Nephron progenitor cell (in vitro differentiated cells): ENCODE data around the gene ERBB4.

Experiments used
- DNase-seq: peaks from one replicate; pipeline ENCODE4 v3.0.0; 2021
- H3K27ac Mint-ChIP-seq: 2 replicates; pipeline ENCODE4 v1.8.0; 2021; ENCODE audit warnings: mild to moderate bottlenecking, moderate library complexity, mixed read lengths
- H3K27me3 Mint-ChIP-seq: 2 replicates; pipeline ENCODE4 v1.8.0; 2021; ENCODE audit warnings: mild to moderate bottlenecking, low read depth, mixed read lengths; ENCODE audit not compliant: poor library complexity
- H3K36me3 Mint-ChIP-seq: 2 replicates; pipeline ENCODE4 v1.8.0; 2021; ENCODE audit warnings: low read depth, mixed read lengths
- H3K4me1 Mint-ChIP-seq: 2 replicates; pipeline ENCODE4 v1.8.0; 2021; ENCODE audit warnings: mixed read lengths
- H3K4me3 Mint-ChIP-seq: 2 replicates; pipeline ENCODE4 v1.8.0; 2021; ENCODE audit warnings: mild to moderate bottlenecking, moderate library complexity, mixed read lengths
- H3K9me3 Mint-ChIP-seq: 2 replicates; pipeline ENCODE4 v1.8.0; 2021; ENCODE audit warnings: mild to moderate bottlenecking, moderate library complexity, mixed read lengths
- CTCF ChIP-seq: fragments of 200-600 bp; sonication (generic); IDR thresholded peaks from 2 replicates; pipeline ENCODE4 v1.5.0; 2021; ENCODE audit warnings: antibody characterized with exemption

The ERBB4 gene

GRCh38 chr2:212295571-212295970 lies 243.0 kb downstream of the ERBB4 start:
- Mint-ChIP-seq H3K36me3 (no peaks in the 10 kb centered on the region), H3K4me3 (no peak overlapping the region), H3K4me1 (no peaks in the 10 kb centered on the region), H3K27me3 (peaks cover 7% of the 10 kb centered on the region), H3K9me3 (no peaks in the 10 kb centered on the region), H3K27ac (no peak overlapping the region)
- DNase-seq: no peak
- TF ChIP-seq CTCF: no peak

DNA sequence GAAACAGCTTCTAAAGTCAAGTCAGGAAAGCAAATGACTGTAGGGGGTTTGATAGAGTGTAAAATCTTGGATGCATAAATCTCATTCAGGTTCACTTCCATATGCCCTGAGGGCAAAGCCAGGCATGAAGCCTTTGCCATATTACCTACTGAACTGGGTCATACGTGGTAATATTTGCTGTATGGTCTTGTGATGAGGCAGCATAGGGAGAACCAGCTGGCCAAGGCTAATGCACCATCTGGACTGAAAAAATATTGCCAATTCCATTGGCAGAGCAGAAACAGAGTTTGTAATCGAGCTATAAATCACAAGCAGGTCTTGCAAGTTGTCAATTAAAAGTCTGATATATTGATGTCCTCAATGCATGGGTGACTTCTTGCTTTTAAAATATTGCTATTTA lies 243.8 kb downstream of the ERBB4 start:
- Mint-ChIP-seq H3K36me3 (no peaks in the 10 kb centered on the region), H3K9me3 (no peaks in the 10 kb centered on the region), H3K27ac (no peak overlapping the region), H3K4me1 (no peaks in the 10 kb centered on the region), H3K27me3 (peaks cover 7% of the 10 kb centered on the region), H3K4me3 (no peak overlapping the region)
- no peak for TF ChIP-seq CTCF
- no peak for DNase-seq

DNA sequence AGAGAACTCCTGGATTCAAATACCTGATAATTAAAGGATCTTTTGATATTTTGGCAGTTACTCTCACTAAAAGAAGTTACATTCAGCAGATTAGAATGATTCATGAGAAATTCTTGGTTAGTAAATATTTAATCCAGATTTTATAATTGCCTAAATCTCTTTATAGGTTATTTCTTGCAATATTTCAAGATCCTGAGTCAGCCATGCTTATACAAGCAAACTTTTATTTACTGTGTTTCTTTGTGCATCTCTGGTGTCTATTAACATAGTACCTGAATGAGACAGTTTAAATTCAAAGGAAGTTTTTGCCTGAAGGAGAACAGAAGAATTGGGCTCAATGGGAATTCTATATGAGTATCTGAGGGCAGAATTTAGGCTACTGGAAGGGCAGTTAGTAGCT lies 249.3 kb downstream of the ERBB4 start:
- Mint-ChIP-seq H3K27ac (no peak overlapping the region), H3K9me3 (no peaks in the 10 kb centered on the region), H3K4me1 (no peaks in the 10 kb centered on the region), H3K36me3 (no peaks in the 10 kb centered on the region), H3K4me3 (no peak overlapping the region), H3K27me3 (no peaks in the 10 kb centered on the region)
- TF ChIP-seq CTCF: no peak
- no peak for DNase-seq

GRCh38 chr2:212288308-212288707 lies 250.3 kb downstream of the ERBB4 start:
- DNase-seq: peak; percentile 6
- Mint-ChIP-seq H3K27ac (no peak overlapping the region), H3K9me3 (no peaks in the 10 kb centered on the region), H3K27me3 (no peaks in the 10 kb centered on the region), H3K4me3 (no peak overlapping the region), H3K4me1 (no peaks in the 10 kb centered on the region), H3K36me3 (no peaks in the 10 kb centered on the region)
- no peak for TF ChIP-seq CTCF

DNA sequence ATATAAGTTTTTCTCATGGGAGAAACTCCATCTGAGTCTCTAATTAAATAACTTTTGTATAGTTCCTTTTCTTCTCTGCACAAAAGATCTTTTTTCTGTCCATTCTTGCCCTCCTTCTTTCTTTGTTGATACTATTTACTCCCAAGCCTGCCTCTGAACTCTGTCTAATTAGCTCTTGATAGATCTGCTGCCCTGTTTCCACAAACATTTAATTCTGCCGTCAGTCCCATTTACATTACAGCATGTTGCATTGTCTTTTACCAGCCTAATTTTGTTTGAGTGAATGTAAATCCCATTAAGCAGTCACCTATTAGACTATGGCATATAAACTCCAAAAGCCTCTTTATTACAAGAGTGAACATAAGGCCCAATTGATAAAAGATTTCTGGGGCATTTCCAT lies 254.4 kb downstream of the ERBB4 start:
- Mint-ChIP-seq H3K4me1 (no peaks in the 10 kb centered on the region), H3K4me3 (no peak overlapping the region), H3K27me3 (no peaks in the 10 kb centered on the region), H3K9me3 (no peaks in the 10 kb centered on the region), H3K27ac (no peak overlapping the region), H3K36me3 (no peaks in the 10 kb centered on the region)
- no peak for TF ChIP-seq CTCF
- DNase-seq: no peak

DNA sequence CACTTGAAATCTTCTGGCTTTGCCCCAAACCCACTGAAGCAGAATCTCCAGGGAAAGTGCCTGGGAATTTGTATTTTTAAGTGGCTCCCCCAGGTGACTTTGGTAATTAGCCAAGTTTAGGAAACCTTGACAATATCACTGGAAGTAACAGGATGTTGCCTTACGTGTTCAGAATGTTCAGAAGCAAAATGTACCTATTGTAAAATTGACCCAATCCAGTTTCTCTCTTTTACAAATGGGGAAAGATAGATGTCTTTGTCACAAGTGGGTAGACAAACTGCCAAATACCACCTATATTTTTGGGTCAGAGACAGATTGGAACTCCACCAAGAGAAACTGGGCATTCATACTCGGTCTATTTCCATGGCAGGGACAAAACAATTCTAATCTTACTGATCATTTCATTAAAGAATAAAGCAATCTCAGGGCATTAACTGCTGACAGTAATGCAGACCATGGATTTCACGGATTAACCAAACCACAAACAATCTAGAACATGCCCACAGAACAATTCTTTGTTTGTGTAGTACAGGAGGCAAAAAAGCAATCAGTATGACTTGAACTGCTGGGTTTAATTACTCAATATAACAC lies 255.8 kb downstream of the ERBB4 start:
- Mint-ChIP-seq H3K4me1 (no peaks in the 10 kb centered on the region), H3K27me3 (no peaks in the 10 kb centered on the region), H3K9me3 (no peaks in the 10 kb centered on the region), H3K36me3 (no peaks in the 10 kb centered on the region), H3K4me3 (no peak overlapping the region), H3K27ac (no peak overlapping the region)
- DNase-seq: no peak
- no peak for TF ChIP-seq CTCF
